ENCODE results near the gene RNF168.
"Not testable (repeated sequence)": the region's sequence is repeated elsewhere in the genome, so short reads cannot be mapped to it uniquely, and the experiment has no call there.

The RNF168 gene

DNA sequence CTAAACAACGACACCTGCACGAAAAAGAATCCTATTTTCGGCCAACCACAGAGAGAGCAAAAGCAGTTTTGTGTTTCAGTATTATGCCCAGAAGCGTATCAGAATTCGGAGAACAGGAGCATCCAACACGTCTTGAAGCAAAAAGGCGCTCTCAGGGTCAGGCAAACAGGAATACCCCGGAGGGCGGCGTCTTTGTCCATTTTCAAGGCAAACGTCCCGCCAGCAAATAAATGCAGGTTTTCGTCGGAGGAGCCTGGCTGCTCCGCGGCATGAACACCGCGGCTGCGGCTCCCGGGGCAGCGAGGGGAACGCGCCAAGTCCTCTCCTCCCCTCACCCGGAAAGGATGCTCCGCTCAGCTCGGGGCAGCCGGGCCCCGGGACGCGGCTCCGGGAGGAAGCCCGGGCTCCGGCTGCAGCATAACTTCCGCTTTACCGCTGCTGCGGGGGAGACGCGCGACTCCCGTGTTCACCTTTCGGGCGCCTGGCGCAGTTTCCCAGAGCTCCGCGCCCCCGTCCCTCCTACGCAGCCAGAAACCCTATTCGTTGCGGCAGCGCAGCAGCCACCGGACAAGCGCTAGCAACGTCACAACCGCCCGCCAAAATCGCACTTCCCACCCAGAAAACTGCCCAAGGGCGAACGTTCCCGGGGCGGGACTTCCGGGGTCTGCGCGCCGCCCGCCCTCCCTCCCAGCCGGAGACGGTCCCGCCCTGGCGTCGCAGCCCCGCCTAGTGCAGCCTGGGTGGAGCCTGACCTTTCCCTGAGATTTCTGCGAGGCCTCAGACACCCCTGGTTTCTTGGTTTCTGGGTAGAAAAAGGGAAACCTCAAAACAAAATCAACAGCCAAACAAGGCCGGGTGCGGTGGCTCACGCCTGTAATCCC, at the start of gene RNF168:
RNF168 (minus strand) TSS at position 573 of the 881 bp plus-strand sequence. CDS start 595 bp downstream, outside the sequence.
- DNase-seq (ENCODE audit: low read depth), result peak; percentile 98
- TF ChIP-seq POLR2A (IDR thresholded peaks at IDR 0.05; ENCODE audit: extremely low read depth, insufficient read length) (peak; percentile 64), MAX (IDR thresholded peaks at IDR 0.05; ENCODE audit: low read depth, low read length) (no peak; the same call in 1 of the 2 replicates), MYC (IDR thresholded peaks at IDR 0.05; ENCODE audit: low read depth, low read length) (peak; percentile 29)
- TF ChIP-seq, protein P1, sequence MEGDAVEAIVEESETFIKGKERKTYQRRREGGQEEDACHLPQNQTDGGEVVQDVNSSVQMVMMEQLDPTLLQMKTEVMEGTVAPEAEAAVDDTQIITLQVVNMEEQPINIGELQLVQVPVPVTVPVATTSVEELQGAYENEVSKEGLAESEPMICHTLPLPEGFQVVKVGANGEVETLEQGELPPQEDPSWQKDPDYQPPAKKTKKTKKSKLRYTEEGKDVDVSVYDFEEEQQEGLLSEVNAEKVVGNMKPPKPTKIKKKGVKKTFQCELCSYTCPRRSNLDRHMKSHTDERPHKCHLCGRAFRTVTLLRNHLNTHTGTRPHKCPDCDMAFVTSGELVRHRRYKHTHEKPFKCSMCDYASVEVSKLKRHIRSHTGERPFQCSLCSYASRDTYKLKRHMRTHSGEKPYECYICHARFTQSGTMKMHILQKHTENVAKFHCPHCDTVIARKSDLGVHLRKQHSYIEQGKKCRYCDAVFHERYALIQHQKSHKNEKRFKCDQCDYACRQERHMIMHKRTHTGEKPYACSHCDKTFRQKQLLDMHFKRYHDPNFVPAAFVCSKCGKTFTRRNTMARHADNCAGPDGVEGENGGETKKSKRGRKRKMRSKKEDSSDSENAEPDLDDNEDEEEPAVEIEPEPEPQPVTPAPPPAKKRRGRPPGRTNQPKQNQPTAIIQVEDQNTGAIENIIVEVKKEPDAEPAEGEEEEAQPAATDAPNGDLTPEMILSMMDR (IDR thresholded peaks at IDR 0.05; ENCODE audit: low read depth, low read length), result no peak

GRCh38 chr3:196552253-196552652, 48.7 kb upstream of the RNF168 start:
- DNase-seq (ENCODE audit: low read depth), result no peak
- H3K4me3 ChIP-seq (ENCODE audit: low read depth, low read length), result no peak overlapping the region
- TF ChIP-seq POLR2A (IDR thresholded peaks at IDR 0.05; ENCODE audit: extremely low read depth, insufficient read length) (no peak), MAX (IDR thresholded peaks at IDR 0.05; ENCODE audit: low read depth, low read length) (no peak), MYC (IDR thresholded peaks at IDR 0.05; ENCODE audit: low read depth, low read length) (no peak)
- TF ChIP-seq, protein P1 (IDR thresholded peaks at IDR 0.05; ENCODE audit: low read depth, low read length), result no peak

More for the DNA sequence above, at the start of gene RNF168:
- peak within 1 kb of the TSS; percentile 86 for H3K4me3 ChIP-seq (ENCODE audit: low read depth, low read length)

DNA sequence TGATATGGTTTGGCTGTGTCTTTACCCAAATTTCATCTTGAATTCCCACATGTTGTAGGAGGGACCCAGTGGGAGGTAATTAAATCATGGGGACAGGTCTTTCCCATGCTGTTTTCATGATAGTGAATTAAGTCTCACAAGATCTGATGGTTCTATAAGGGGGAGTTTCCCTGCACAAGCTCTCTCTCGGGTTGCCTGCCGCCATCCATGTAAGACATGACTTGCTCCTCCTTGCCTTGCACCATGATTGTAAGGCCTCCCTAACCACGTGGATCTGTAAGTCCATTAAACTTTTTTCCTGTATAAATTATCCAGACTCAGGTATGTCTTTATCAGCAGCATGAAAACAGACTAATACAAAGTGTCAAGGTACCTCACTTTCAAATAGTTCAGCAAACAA, 46.6 kb upstream of the RNF168 start:
- not testable (repeated sequence) for DNase-seq (ENCODE audit: low read depth); H3K4me3 ChIP-seq (ENCODE audit: low read depth, low read length)

DNA sequence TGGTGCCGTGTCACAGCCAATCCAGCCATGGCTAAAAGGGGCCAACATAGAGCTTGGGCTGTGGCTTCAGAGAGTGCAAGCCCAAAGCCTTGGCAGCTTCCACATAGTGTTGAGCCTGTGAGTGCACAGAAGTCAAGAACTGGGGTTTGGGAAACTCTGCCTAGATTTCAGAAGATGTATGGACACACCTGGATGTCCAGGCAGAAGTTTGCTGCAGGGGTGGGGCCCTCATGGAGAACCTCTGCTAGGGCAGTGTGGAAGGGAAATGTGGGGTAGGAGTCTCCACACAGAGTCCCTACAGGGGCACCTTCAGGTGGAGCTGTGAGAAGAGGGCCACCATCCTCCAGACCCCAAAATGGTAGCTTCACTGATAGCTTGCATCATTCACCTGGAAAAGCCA, 45.7 kb upstream of the RNF168 start:
- not testable (repeated sequence) for DNase-seq (ENCODE audit: low read depth); H3K4me3 ChIP-seq (ENCODE audit: low read depth, low read length)

- no peak for DNase-seq (ENCODE audit: low read depth)
- H3K4me3 ChIP-seq (ENCODE audit: low read depth, low read length), result no peak overlapping the region
- TF ChIP-seq MYC (IDR thresholded peaks at IDR 0.05; ENCODE audit: low read depth, low read length) (no peak), MAX (IDR thresholded peaks at IDR 0.05; ENCODE audit: low read depth, low read length) (no peak), POLR2A (IDR thresholded peaks at IDR 0.05; ENCODE audit: extremely low read depth, insufficient read length) (no peak)
- TF ChIP-seq, protein P1 (IDR thresholded peaks at IDR 0.05; ENCODE audit: low read depth, low read length), result no peak
These were observed 43.5 kb upstream of the RNF168 start for GRCh38 chr3:196547067-196547466.

DNA sequence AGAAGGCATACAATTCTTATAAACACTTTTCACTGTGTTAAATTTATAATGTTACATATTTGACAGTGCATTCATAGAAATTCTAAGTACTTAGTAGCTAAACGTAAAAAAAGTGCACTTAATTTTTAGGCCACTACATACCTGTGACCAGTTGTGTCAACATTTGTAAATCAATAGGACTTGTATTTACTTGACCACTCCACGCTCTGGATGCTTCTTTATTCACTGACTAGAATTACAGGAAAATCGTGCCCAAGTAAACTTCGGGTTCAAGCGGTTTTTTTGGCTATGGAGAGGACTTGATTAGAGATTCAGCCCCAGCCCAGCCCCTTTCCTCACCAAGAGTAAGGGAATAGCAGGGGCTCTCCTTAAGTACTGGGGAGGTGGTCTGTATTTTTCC, 43.0 kb upstream of the RNF168 start:
- no peak for DNase-seq (ENCODE audit: low read depth)
- no peak overlapping the region for H3K4me3 ChIP-seq (ENCODE audit: low read depth, low read length)
- TF ChIP-seq MAX (IDR thresholded peaks at IDR 0.05; ENCODE audit: low read depth, low read length) (no peak), MYC (IDR thresholded peaks at IDR 0.05; ENCODE audit: low read depth, low read length) (no peak), POLR2A (IDR thresholded peaks at IDR 0.05; ENCODE audit: extremely low read depth, insufficient read length) (no peak)
- TF ChIP-seq, protein P1 (IDR thresholded peaks at IDR 0.05; ENCODE audit: low read depth, low read length), result no peak
